HepG2 (cell line): ENCODE data around the gene ARL3. TPM values are rescaled to one million over a fixed set of nuclear protein-coding genes. Genes with fewer than 3 reads are reported as not detected.

Experiments used
- ATAC-seq: fragments of 200-7000 bp; cut with Tn5 transposase; 3 replicates; pipeline ENCODE4 v1.9.1; 2020; ENCODE audit warnings: mild to moderate bottlenecking, moderate library complexity
- BruUV-seq: library from RNA; stranded (reverse); fragments of 400-500 nt; replicated peaks from 2 replicates; lab custom pipeline; 2021; lab: Mats Ljungman, UMichigan
- CTCF ChIA-PET: fragments of 300-600 bp; formaldehyde crosslinking; extraction: SDS; loops from one replicate; lab custom pipeline; 2021; ENCODE audit warnings: low total read pairs, inconsistent platforms, low intra/inter-chr PET ratio; lab: Yijun Ruan, JAX
- POLR2A ChIA-PET: fragments of 350-600 bp; sonication (Branson Sonifier 250); formaldehyde crosslinking; loops from one replicate; lab custom pipeline; 2020; ENCODE audit warnings: antibody characterized with exemption, inconsistent platforms; lab: Yijun Ruan, JAX
- DNase-seq: peaks from one replicate; pipeline ENCODE4 v3.0.0-alpha.2; 2015; ENCODE audit warnings: low spot score
- FAIRE-seq: peaks from 3 replicates; lab custom pipeline; 2011; peaks lifted over from hg19 to GRCh38; lab: Jason Lieb, UNC
- H2AFZ ChIP-seq: one replicate; pipeline ENCODE4 v1.6.1; 2011; ENCODE audit warnings: low read length, inconsistent platforms
- H3K27ac ChIP-seq: fragments of 300-600 bp; 3 replicates; pipeline ENCODE4 v1.8.0; 2011; ENCODE audit warnings: mixed run types, mild to moderate bottlenecking, mixed read lengths, low read length, inconsistent platforms; ENCODE audit not compliant: insufficient read depth; ENCODE audit errors: extremely low read length
- H3K27me3 ChIP-seq, 2 experiments: fragments of 200-600 bp in 1 of 2; 2 replicates in 1 of 2; 3 replicates in 1 of 2; pipeline versions ENCODE4 v1.6.0 to v1.8.0; 2011; ENCODE audit warnings: low read length in 2 of 2, mild to moderate bottlenecking in 2 of 2, moderate library complexity in 2 of 2, inconsistent platforms in 1 of 2; ENCODE audit not compliant: insufficient read depth in 2 of 2, control insufficient read depth in 1 of 2
- H3K36me3 ChIP-seq, 2 experiments: fragments of 200-600 bp in 1 of 2; replicated peaks in 1 of 2; 2 replicates in 1 of 2; 3 replicates in 1 of 2; pipeline versions ENCODE4 v1.5.1 to v1.8.0; 2011; ENCODE audit warnings: low read length in 2 of 2, inconsistent platforms in 1 of 2; ENCODE audit not compliant: insufficient read depth in 2 of 2, control insufficient read depth in 1 of 2
- H3K4me1 ChIP-seq: 2 replicates; pipeline ENCODE4 v1.5.1; 2012; ENCODE audit warnings: low read length, inconsistent platforms; ENCODE audit not compliant: insufficient read depth
- H3K4me2 ChIP-seq: 2 replicates; pipeline ENCODE4 v1.6.0; 2011; ENCODE audit warnings: low read depth, low read length, inconsistent platforms
- H3K4me3 ChIP-seq, 3 experiments: fragments of 200-600 bp in 1 of 3; sonication (generic), shearing (Covaris generic) in 1 of 3; replicated peaks in 1 of 3; 2 replicates each; pipeline ENCODE4 v1.5.1; 2011 to 2016; ENCODE audit warnings: low read length in 3 of 3, inconsistent platforms in 2 of 3, low read depth in 2 of 3, mild to moderate bottlenecking in 2 of 3, control low read depth in 1 of 3, mixed read lengths in 1 of 3; ENCODE audit not compliant: insufficient read depth in 1 of 3
- H3K79me2 ChIP-seq: one replicate; pipeline ENCODE4 v1.6.1; 2011; ENCODE audit warnings: low read length, inconsistent platforms; ENCODE audit not compliant: insufficient read depth
- H3K9ac ChIP-seq: 2 replicates; pipeline ENCODE4 v1.6.0; 2011; ENCODE audit warnings: mild to moderate bottlenecking, low read depth, low read length, inconsistent platforms; ENCODE audit not compliant: insufficient read depth
- H3K9me3 ChIP-seq: 2 replicates; pipeline ENCODE4 v1.5.1; 2012; ENCODE audit warnings: mild to moderate bottlenecking, low read length
- H4K20me1 ChIP-seq: 2 replicates; pipeline ENCODE4 v1.6.0; 2011; ENCODE audit warnings: inconsistent platforms, mild to moderate bottlenecking, low read length, moderate library complexity; ENCODE audit not compliant: insufficient read depth
- ATF7-NPFF ChIP-seq: sonication (generic); formaldehyde crosslinking; IDR thresholded peaks from 2 replicates; pipeline ENCODE4 v1.8.1; 2023; ENCODE audit warnings: mild to moderate bottlenecking, low read depth, missing genetic modification reagents, moderate library complexity
- JARID2 ChIP-seq: sonication (generic); formaldehyde crosslinking; IDR thresholded peaks from 2 replicates; pipeline ENCODE4 v1.8.1; 2023; ENCODE audit warnings: missing genetic modification reagents, inconsistent platforms; ENCODE audit not compliant: insufficient replicate concordance
- KDM5A ChIP-seq: fragments of 200-600 bp; sonication (generic); IDR thresholded peaks from 2 replicates; pipeline ENCODE4 v1.7.0; 2018; ENCODE audit warnings: antibody characterized with exemption, mild to moderate bottlenecking, low read length, borderline replicate concordance
- MAF1 ChIP-seq: sonication (generic); formaldehyde crosslinking; IDR thresholded peaks from 2 replicates; pipeline ENCODE4 v1.5.0; 2020; ENCODE audit warnings: missing genetic modification reagents, borderline replicate concordance
- PLRG1 ChIP-seq: fragments of 450-650 bp; conservative IDR thresholded peaks from 2 replicates; pipeline ENCODE4 v1.6.1; 2016
- POLR2G ChIP-seq: fragments of 200-400 bp; formaldehyde crosslinking; IDR thresholded peaks from 2 replicates; pipeline ENCODE4 v1.6.1; 2018; ENCODE audit warnings: mild to moderate bottlenecking, low read depth, low read length, moderate library complexity
- SAFB2 ChIP-seq: sonication (generic); formaldehyde crosslinking; IDR thresholded peaks from 2 replicates; pipeline ENCODE4 v1.5.1; 2020; ENCODE audit warnings: missing genetic modification reagents, low read depth, mild to moderate bottlenecking, borderline replicate concordance
- TP53 ChIP-seq: sonication (generic); formaldehyde crosslinking; conservative IDR thresholded peaks from 2 replicates; pipeline ENCODE4 v1.4.0; 2020; ENCODE audit warnings: missing genetic modification reagents
- ZMAT3 ChIP-seq: sonication (generic); formaldehyde crosslinking; conservative IDR thresholded peaks from 2 replicates; pipeline ENCODE4 v1.7.0; 2021; ENCODE audit warnings: missing genetic modification reagents
- ZMYM3 ChIP-seq: sonication (generic); formaldehyde crosslinking; IDR thresholded peaks from 2 replicates; pipeline ENCODE4 v1.5.1; 2020; ENCODE audit warnings: mild to moderate bottlenecking, missing genetic modification reagents
- WGBS: methylation state at CpG from one replicate; pipeline ENCODE4 v1.1.6; 2017; ENCODE audit warnings: low lambda C conversion rate; 5-methylcytosine and 5-hydroxymethylcytosine counted together
- in situ Hi-C: cut with HindIII; loops from 2 replicates; pipeline ENCODE4 v1.10.0; 2017; ENCODE audit warnings: low pct_unique_long_range_greater_than_20kb; ENCODE audit not compliant: extremely low pct_ligation_motif_present
- intact Hi-C: fragments of 100-400 bp; cut with micrococcal nuclease; formaldehyde crosslinking; loops from one replicate; pipeline ENCODE4 v1.10.0; 2022; ENCODE audit not compliant: unreplicated experiment
- polyA plus RNA-seq, 8 experiments: library from polyadenylated mRNA; depleted of rRNA in 3 of 8; stranded (reverse) in 7 of 8; unstranded in 1 of 8; fragments of >200 nt; fragmentation: Illumina TruSeq in 4 of 8; extraction: Trizol in 4 of 8; gene quantifications; 2 replicates each; pipeline versions ENCODE4 v1.2.1 to v1.2.3, GENCODE V29; 2011 to 2016; ENCODE audit warnings: low read depth in 4 of 8, missing spikeins in 1 of 8, mixed read lengths in 1 of 8; ENCODE audit not compliant: insufficient read depth in 1 of 8
- total RNA-seq, 5 experiments: library from RNA; depleted of rRNA; stranded (reverse); fragments of >200 nt; fragmentation: Illumina TruSeq; extraction: Trizol; gene quantifications; 2 replicates each; pipeline ENCODE4 v1.2.3, GENCODE V29; 2016; ENCODE audit warnings: low read depth in 1 of 5
- TF ChIP-seq, protein P1 (sequence below): sonication (generic); formaldehyde crosslinking; IDR thresholded peaks from 2 replicates; pipeline ENCODE4 v1.4.0; 2020; ENCODE audit warnings: missing genetic modification reagents
- TF ChIP-seq, protein P2 (sequence below): sonication (generic); formaldehyde crosslinking; IDR thresholded peaks from 2 replicates; pipeline ENCODE4 v1.5.0; 2020; ENCODE audit warnings: missing genetic modification reagents, mild to moderate bottlenecking, borderline replicate concordance
- TF ChIP-seq, protein P3 (sequence below): sonication (generic); formaldehyde crosslinking; IDR thresholded peaks from 2 replicates; pipeline ENCODE4; 2020; ENCODE audit warnings: missing genetic modification reagents, mild to moderate bottlenecking, borderline replicate concordance

Gene ARL3
- total and polyA plus RNA-seq, 2 of the 13 experiments (the other 11 are each of a cell fraction or from before 2014, with no cell fraction given), result 5.2 to 6.6 TPM

DNA sequence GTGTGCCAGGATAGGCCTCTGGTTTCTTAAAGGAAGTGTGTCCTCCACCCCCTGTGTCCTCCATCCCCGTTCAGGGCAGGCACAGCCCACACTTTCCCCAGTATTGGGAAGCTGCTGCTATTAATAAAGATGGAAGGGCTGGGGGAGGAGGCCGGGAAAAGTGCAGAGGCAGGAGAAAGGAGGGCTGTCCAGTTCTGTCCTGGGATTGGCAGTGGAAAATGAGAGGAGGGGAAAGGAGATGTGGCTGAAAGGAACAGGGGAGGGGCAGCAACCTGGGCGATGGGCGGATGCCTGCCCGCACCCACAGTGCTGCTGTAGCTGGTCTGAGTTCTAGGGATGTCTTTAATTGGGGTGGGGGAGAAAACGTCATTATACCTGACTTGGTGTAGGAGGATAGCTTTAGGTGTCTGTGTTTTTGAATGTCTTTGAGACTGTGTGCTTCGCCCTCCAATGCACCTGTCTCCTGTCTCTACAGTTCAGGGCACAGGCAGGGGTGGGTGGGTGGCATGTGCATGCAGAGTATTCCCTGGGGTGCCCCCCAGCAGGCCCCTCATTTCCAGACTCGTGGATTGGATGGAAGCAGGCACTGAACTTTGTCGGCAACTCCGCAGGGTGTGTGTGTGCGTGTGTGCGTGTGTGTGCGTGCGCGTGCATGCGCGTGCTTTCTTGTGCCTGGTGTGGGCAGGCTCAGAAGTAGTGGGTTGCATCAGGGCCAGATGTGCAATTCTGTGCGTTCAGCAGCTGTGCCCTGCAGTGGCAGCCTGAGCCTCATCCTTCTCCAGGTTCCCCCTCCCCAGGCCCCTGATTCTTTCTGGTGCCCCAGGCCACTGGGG, 67.4 kb downstream of the ARL3 start (continued):
- TF ChIP-seq, protein P1, sequence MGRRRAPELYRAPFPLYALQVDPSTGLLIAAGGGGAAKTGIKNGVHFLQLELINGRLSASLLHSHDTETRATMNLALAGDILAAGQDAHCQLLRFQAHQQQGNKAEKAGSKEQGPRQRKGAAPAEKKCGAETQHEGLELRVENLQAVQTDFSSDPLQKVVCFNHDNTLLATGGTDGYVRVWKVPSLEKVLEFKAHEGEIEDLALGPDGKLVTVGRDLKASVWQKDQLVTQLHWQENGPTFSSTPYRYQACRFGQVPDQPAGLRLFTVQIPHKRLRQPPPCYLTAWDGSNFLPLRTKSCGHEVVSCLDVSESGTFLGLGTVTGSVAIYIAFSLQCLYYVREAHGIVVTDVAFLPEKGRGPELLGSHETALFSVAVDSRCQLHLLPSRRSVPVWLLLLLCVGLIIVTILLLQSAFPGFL (CRISPR knock-in tag), result no peak
- TF ChIP-seq TP53 (CRISPR knock-in tag), result no peak
- no peak for TF ChIP-seq KDM5A
- TF ChIP-seq, protein P2, sequence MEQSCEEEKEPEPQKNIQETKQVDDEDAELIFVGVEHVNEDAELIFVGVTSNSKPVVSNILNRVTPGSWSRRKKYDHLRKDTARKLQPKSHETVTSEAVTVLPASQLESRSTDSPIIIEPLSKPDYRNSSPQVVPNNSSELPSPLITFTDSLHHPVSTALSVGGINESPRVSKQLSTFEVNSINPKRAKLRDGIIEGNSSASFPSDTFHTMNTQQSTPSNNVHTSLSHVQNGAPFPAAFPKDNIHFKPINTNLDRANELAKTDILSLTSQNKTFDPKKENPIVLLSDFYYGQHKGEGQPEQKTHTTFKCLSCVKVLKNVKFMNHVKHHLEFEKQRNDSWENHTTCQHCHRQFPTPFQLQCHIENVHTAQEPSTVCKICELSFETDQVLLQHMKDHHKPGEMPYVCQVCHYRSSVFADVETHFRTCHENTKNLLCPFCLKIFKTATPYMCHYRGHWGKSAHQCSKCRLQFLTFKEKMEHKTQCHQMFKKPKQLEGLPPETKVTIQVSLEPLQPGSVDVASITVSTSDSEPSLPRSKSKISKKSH (CRISPR knock-in tag), result 0 out of 2 replicates have a peak, but pooled peaks have one; percentile 15
- TF ChIP-seq, all 625 proteins: peak for 9

GRCh38 chr10:102645741-102646609, 68.2 kb downstream of the ARL3 start:
- FAIRE-seq (no peak), DNase-seq (peak; percentile 44), ATAC-seq (no peak)
- Histone ChIP-seq H3K79me2 (peaks cover 67% of the 10 kb centered on the region), H3K4me1 (peaks cover 44% of the 10 kb centered on the region), H2AFZ (no peak overlapping the region), H3K36me3 (peaks cover 15 to 30% of the 10 kb centered on the region in 2 experiments; a peak in 4 of 5 replicates), H4K20me1 (peaks cover 53% of the 10 kb centered on the region), H3K4me3 (peak overlapping the region; percentile 69 to 85 (median 82)), H3K9me3 (no peaks in the 10 kb centered on the region), H3K4me2 (peak overlapping the region; percentile 90), H3K27me3 (no peaks in the 10 kb centered on the region; a peak in 1 of 5 replicates), H3K27ac (peak overlapping the region; percentile 95), H3K9ac (peak overlapping the region; percentile 90)
- CTCF ChIA-PET, result interaction anchor here (1.5 to 2.1 kb wide), 3 partner anchors 31 to 142 kb away, joined by 5 to 7 read pairs (median 5); partner anchors contain the start of gene SUFU
- 2% methylated on average over 12 of the region's 29 CpGs for WGBS
- no TSS peak for BruUV-seq
- intact Hi-C loops (loop anchor here (5.0 kb wide), 1 partner anchor 144 kb away; the partner anchor contains the start of genes ACTR1A and SUFU), in situ Hi-C loops (no loop called here)
- POLR2A ChIA-PET, result interaction anchor here (0.8 to 4.1 kb wide), 15 partner anchors 9 to 195 kb away, joined by 3 to 86 read pairs (median 10); partner anchors contain the start of genes ACTR1A, ARL3, C10orf95 and SFXN2
- TF ChIP-seq SAFB2 (CRISPR knock-in tag) (no peak), ZMAT3 (0 out of 2 replicates have a peak, but pooled peaks have one; percentile 3), PLRG1 (no peak), JARID2 (CRISPR knock-in tag) (no peak), MAF1 (CRISPR knock-in tag) (no peak), ATF7-NPFF (CRISPR knock-in tag) (no peak), POLR2G (peak; percentile 49), ZMYM3 (CRISPR knock-in tag) (no peak)
- TF ChIP-seq, protein P3, sequence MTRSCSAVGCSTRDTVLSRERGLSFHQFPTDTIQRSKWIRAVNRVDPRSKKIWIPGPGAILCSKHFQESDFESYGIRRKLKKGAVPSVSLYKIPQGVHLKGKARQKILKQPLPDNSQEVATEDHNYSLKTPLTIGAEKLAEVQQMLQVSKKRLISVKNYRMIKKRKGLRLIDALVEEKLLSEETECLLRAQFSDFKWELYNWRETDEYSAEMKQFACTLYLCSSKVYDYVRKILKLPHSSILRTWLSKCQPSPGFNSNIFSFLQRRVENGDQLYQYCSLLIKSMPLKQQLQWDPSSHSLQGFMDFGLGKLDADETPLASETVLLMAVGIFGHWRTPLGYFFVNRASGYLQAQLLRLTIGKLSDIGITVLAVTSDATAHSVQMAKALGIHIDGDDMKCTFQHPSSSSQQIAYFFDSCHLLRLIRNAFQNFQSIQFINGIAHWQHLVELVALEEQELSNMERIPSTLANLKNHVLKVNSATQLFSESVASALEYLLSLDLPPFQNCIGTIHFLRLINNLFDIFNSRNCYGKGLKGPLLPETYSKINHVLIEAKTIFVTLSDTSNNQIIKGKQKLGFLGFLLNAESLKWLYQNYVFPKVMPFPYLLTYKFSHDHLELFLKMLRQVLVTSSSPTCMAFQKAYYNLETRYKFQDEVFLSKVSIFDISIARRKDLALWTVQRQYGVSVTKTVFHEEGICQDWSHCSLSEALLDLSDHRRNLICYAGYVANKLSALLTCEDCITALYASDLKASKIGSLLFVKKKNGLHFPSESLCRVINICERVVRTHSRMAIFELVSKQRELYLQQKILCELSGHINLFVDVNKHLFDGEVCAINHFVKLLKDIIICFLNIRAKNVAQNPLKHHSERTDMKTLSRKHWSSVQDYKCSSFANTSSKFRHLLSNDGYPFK (CRISPR knock-in tag), result 0 out of 2 replicates have a peak, but pooled peaks have one; percentile 4
